Measurements from ENCODE around the gene JAZF1. TPM values are rescaled to one million over a fixed set of nuclear protein-coding genes. Genes with fewer than 3 reads are reported as not detected.

The JAZF1 gene
- total and polyA plus RNA-seq, 4 donors, result 5.2 to 16.5 (median 10.7) TPM

DNA sequence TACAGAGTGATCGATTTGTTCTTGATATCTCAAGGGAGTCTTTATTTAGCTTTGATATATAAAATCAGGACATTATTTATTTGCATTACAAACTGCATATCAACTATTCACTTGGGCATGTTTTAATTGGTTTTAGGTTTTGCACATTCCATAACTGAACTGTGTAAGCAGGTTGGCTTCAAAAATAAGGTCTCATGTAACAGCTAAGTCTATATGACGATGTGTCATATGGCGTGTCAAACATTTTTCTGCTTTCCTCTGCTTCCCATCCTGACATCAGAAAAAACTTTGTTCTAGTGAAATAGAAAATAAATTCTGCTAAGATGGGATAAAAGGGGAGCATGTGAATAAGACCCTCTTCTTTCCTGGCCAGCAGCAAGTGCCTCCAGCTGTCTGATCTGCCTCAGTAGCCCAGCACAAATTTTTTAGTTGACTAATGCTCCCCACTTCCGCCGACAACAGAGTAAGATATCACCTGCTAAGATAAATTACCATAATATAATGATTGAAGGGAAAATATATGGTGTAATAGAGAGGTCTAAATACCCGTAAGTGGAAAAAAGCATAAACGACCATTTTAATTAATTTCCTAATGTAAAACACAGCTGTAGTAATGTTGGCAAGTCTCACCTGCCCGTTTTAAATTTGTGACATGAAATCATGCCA is 260.2 kb downstream of the JAZF1 start:
- ATAC-seq (ENCODE audit: insufficient read depth, low FRiP score), result no peak
- no peaks in the 10 kb centered on the region for H3K36me3 ChIP-seq (ENCODE audit: control insufficient read depth in 4 of 4, insufficient read depth in 4 of 4, low read length in 4 of 4)
- no peak overlapping the region for H3K27ac ChIP-seq (ENCODE audit: low read depth in 1 of 2, low read length in 1 of 2)
- DNase-seq, result no peak
- H3K9ac ChIP-seq (ENCODE audit: insufficient read depth in 1 of 2, low read length in 2 of 2), result no peak overlapping the region
- H3K4me1 ChIP-seq (ENCODE audit: control insufficient read depth in 5 of 5, insufficient read depth in 5 of 5, low read length in 5 of 5), result peaks cover 0 to 11% (median 0%) of the 10 kb centered on the region in 5 donors
- WGBS, 2 donors, result 86 to 87% methylated on average over 8 of the region's 8 CpGs
- no peaks in the 10 kb centered on the region for H3K9me3 ChIP-seq (ENCODE audit: control insufficient read depth in 4 of 4, insufficient read depth in 3 of 4, low read length in 3 of 4)
- no peak overlapping the region for H3K4me3 ChIP-seq
- no peaks in the 10 kb centered on the region for H3K27me3 ChIP-seq (ENCODE audit: control insufficient read depth in 3 of 3, insufficient read depth in 3 of 3, low read length in 2 of 3)
- TF ChIP-seq, protein P1, sequence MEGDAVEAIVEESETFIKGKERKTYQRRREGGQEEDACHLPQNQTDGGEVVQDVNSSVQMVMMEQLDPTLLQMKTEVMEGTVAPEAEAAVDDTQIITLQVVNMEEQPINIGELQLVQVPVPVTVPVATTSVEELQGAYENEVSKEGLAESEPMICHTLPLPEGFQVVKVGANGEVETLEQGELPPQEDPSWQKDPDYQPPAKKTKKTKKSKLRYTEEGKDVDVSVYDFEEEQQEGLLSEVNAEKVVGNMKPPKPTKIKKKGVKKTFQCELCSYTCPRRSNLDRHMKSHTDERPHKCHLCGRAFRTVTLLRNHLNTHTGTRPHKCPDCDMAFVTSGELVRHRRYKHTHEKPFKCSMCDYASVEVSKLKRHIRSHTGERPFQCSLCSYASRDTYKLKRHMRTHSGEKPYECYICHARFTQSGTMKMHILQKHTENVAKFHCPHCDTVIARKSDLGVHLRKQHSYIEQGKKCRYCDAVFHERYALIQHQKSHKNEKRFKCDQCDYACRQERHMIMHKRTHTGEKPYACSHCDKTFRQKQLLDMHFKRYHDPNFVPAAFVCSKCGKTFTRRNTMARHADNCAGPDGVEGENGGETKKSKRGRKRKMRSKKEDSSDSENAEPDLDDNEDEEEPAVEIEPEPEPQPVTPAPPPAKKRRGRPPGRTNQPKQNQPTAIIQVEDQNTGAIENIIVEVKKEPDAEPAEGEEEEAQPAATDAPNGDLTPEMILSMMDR (IDR thresholded peaks at IDR 0.05; ENCODE audit: control extremely low read depth, extremely low read depth), result no peak

DNA sequence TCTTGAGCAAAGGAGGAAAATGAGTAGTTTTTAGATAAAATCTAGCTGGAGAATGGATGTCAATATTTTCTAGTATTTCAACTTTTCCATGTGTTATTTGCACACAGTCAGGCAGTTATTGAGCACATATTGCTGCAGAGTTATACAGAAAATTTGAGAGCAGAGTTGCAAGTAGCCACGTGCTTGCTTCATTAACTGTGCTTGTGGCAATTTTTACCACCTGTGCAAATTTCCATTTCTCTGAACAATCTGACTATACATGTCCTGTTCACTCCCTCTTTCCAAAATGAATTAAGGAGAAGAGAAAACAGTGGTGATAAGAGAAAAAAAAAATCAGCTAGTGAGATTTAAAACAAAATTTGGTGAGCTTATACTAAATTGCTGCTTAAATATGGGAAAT is 262.1 kb downstream of the JAZF1 start:
- TF ChIP-seq, protein P1 (IDR thresholded peaks at IDR 0.05; ENCODE audit: control extremely low read depth, extremely low read depth), result no peak
- DNase-seq (no peak), ATAC-seq (ENCODE audit: insufficient read depth, low FRiP score) (no peak)
- H3K27me3 ChIP-seq (ENCODE audit: control insufficient read depth in 3 of 3, insufficient read depth in 3 of 3, low read length in 2 of 3), result no peaks in the 10 kb centered on the region
- H3K9ac ChIP-seq (ENCODE audit: insufficient read depth in 1 of 2, low read length in 2 of 2), result no peak overlapping the region
- WGBS, 2 donors, result 95 to 100% methylated on average over 1 of the region's 1 CpG
- H3K27ac ChIP-seq (ENCODE audit: low read depth in 1 of 2, low read length in 1 of 2), result no peak overlapping the region
- H3K4me3 ChIP-seq, result no peak overlapping the region
- H3K9me3 ChIP-seq (ENCODE audit: control insufficient read depth in 4 of 4, insufficient read depth in 3 of 4, low read length in 3 of 4), result no peaks in the 10 kb centered on the region
- H3K36me3 ChIP-seq (ENCODE audit: control insufficient read depth in 4 of 4, insufficient read depth in 4 of 4, low read length in 4 of 4), result no peaks in the 10 kb centered on the region
- peaks cover 0 to 11% (median 0%) of the 10 kb centered on the region in 5 donors for H3K4me1 ChIP-seq (ENCODE audit: control insufficient read depth in 5 of 5, insufficient read depth in 5 of 5, low read length in 5 of 5)

DNA sequence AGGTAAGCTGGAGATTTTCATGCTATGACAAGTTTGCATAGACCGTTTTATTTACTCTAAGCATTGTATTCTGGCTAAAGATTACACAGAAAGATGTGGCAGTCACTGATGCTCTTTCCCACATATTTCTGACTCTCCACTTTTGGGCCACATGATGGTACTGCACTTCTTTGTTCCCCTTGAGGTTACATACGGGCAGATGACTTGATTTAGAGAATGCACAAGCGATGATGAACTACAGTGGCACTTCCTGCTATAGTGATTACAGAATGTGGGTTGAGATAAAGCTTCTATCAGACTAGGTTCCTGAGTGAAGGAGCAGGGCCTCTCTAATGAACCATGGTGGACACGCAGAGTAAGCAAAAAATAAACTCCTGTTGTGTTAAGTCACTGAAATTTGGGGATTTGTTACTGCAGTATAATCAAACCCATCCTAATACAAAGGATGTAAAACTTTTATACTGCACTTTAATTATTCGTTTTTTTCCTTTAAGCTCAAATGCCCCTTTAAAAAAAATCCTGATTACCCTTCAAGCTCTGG is 262.8 kb downstream of the JAZF1 start:
- H3K27me3 ChIP-seq (ENCODE audit: control insufficient read depth in 3 of 3, insufficient read depth in 3 of 3, low read length in 2 of 3), result no peaks in the 10 kb centered on the region
- 59 to 65% methylated on average over 5 of the region's 5 CpGs for WGBS, 2 donors
- no peak for ATAC-seq (ENCODE audit: insufficient read depth, low FRiP score)

More for the DNA sequence above, 262.8 kb downstream of the JAZF1 start:
- TF ChIP-seq, protein P1 (IDR thresholded peaks at IDR 0.05; ENCODE audit: control extremely low read depth, extremely low read depth), result no peak
- Histone ChIP-seq H3K9ac (ENCODE audit: insufficient read depth in 1 of 2, low read length in 2 of 2) (no peak overlapping the region), H3K4me1 (ENCODE audit: control insufficient read depth in 5 of 5, insufficient read depth in 5 of 5, low read length in 5 of 5) (peaks cover 0 to 11% (median 0%) of the 10 kb centered on the region in 5 donors), H3K27ac (ENCODE audit: low read depth in 1 of 2, low read length in 1 of 2) (no peak overlapping the region), H3K36me3 (ENCODE audit: control insufficient read depth in 4 of 4, insufficient read depth in 4 of 4, low read length in 4 of 4) (no peaks in the 10 kb centered on the region), H3K4me3 (no peak overlapping the region), H3K9me3 (ENCODE audit: control insufficient read depth in 4 of 4, insufficient read depth in 3 of 4, low read length in 3 of 4) (no peaks in the 10 kb centered on the region)
- no peak for DNase-seq

All from lung (tissue), 12 donors.